GM03348 (cell line): ENCODE measurements around the gene KRT6C.
"Not testable (repeated sequence)": the region's sequence is repeated elsewhere in the genome, so short reads cannot be mapped to it uniquely, and the experiment has no call there.

Source experiments
- DNase-seq: peaks from one replicate; pipeline ENCODE4 v3.0.0; 2012; ENCODE audit warnings: low spot score

The KRT6C gene

GRCh38 chr12:52473768-52474167, at the start of gene KRT6C:
Gene KRT6C (minus strand): TSS chr12:52473805. CDS start chr12:52473737, 68 bp downstream.
- no peak for DNase-seq

- no peak for DNase-seq
These were observed 48.9 kb upstream of the KRT6C start for GRCh38 chr12:52522346-52523011.

GRCh38 chr12:52521568-52522266, 48.1 kb upstream of the KRT6C start:
- DNase-seq, result no peak

- DNase-seq, result no peak
These were observed 47.6 kb upstream of the KRT6C start for GRCh38 chr12:52521175-52521567.

GRCh38 chr12:52519826-52520662, 46.4 kb upstream of the KRT6C start, which contains the start of gene KRT5:
Gene KRT5 (minus strand): TSS chr12:52520394. CDS start chr12:52520296, 98 bp downstream.
- no peak for DNase-seq

GRCh38 chr12:52519387-52519703, 45.7 kb upstream of the KRT6C start:
- no peak for DNase-seq

- no peak for DNase-seq
These were observed 45.2 kb upstream of the KRT6C start for GRCh38 chr12:52518574-52519386.

- no peak for DNase-seq
These were observed 44.3 kb upstream of the KRT6C start for GRCh38 chr12:52517888-52518287.

- DNase-seq, result no peak
These were observed 43.6 kb upstream of the KRT6C start for GRCh38 chr12:52517005-52517835.

- no peak for DNase-seq
These were observed 42.6 kb upstream of the KRT6C start for GRCh38 chr12:52515927-52516831.

- no peak for DNase-seq
These were observed 41.7 kb upstream of the KRT6C start for GRCh38 chr12:52515319-52515646.

- no peak for DNase-seq
These were observed 41.1 kb upstream of the KRT6C start for GRCh38 chr12:52514471-52515318.

GRCh38 chr12:52513736-52514135, 40.1 kb upstream of the KRT6C start:
- no peak for DNase-seq

GRCh38 chr12:52508211-52508610, 34.6 kb upstream of the KRT6C start:
- DNase-seq, result no peak

GRCh38 chr12:52506858-52507715, 33.5 kb upstream of the KRT6C start:
- peak; percentile 79 for DNase-seq

- no peak for DNase-seq
These were observed 29.3 kb upstream of the KRT6C start for GRCh38 chr12:52502877-52503276.

- no peak for DNase-seq
These were observed 27.9 kb upstream of the KRT6C start for GRCh38 chr12:52501490-52501889.

- DNase-seq, result not testable (repeated sequence)
These were observed 27.0 kb upstream of the KRT6C start for GRCh38 chr12:52500574-52500973.
